Vagina (tissue), 2 donors: ENCODE data around the gene SFXN2.

Source experiments
- POLR2A ChIP-seq, 2 donors: fragments of 450-650 bp; IDR thresholded peaks; one replicate each; pipeline ENCODE4 v1.6.1; 2017; ENCODE audit warnings: antibody characterized with exemption in 2 of 2, mild to moderate bottlenecking in 2 of 2, moderate library complexity in 2 of 2
- POLR2AphosphoS5 ChIP-seq, 2 donors: sonication (generic); formaldehyde crosslinking; IDR thresholded peaks; one replicate each; pipeline ENCODE4 v1.9.0; 2017; ENCODE audit warnings: antibody characterized with exemption in 2 of 2, mild to moderate bottlenecking in 2 of 2, low read depth in 1 of 2; ENCODE audit not compliant: insufficient read depth in 1 of 2
- TF ChIP-seq, protein P1 (sequence below), 3 experiments: fragments of 450-650 bp in 2 of 3; fragments of 200-600 bp in 1 of 3; sonication (generic) in 1 of 3; IDR thresholded peaks; one replicate each; pipeline ENCODE4 v1.5.1; 2017 to 2019; ENCODE audit warnings: antibody characterized with exemption in 3 of 3, mild to moderate bottlenecking in 2 of 3, moderate library complexity in 2 of 3

DNA sequence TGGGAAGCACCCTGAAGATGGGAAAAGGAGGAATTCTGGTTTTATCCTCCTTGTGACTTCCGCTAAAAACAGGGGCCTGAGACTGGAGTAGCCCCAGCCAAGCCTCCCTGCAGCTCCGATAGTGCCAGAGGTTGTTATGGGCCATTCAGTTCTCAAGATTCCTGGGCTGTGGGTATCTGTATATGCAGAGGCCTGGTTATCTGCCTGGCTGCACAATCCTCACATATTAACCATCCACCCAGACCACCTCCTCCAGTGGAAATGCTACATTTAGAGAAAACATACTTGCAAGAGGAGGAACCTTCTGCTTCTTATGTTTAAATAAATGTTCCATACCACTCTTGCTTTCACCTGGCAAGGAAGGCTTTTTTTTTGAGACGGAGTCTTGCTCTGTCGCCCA, 34.8 kb upstream of the SFXN2 start:
- TF ChIP-seq POLR2AphosphoS5 (IDR thresholded peaks at IDR 0.05; ENCODE audit: insufficient read depth in 1 of 2, low read depth in 1 of 2) (no peak), POLR2A (IDR thresholded peaks at IDR 0.05) (no peak)
- TF ChIP-seq, protein P1, sequence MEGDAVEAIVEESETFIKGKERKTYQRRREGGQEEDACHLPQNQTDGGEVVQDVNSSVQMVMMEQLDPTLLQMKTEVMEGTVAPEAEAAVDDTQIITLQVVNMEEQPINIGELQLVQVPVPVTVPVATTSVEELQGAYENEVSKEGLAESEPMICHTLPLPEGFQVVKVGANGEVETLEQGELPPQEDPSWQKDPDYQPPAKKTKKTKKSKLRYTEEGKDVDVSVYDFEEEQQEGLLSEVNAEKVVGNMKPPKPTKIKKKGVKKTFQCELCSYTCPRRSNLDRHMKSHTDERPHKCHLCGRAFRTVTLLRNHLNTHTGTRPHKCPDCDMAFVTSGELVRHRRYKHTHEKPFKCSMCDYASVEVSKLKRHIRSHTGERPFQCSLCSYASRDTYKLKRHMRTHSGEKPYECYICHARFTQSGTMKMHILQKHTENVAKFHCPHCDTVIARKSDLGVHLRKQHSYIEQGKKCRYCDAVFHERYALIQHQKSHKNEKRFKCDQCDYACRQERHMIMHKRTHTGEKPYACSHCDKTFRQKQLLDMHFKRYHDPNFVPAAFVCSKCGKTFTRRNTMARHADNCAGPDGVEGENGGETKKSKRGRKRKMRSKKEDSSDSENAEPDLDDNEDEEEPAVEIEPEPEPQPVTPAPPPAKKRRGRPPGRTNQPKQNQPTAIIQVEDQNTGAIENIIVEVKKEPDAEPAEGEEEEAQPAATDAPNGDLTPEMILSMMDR (IDR thresholded peaks at IDR 0.05): no peak
